ENCODE measurements around the gene LIG1. TPM values are rescaled to one million over a fixed set of nuclear protein-coding genes. Genes with fewer than 3 reads are reported as not detected.

The LIG1 gene
- total RNA-seq, 2 donors from 2014 or later: 18.1 to 29.5 TPM

DNA sequence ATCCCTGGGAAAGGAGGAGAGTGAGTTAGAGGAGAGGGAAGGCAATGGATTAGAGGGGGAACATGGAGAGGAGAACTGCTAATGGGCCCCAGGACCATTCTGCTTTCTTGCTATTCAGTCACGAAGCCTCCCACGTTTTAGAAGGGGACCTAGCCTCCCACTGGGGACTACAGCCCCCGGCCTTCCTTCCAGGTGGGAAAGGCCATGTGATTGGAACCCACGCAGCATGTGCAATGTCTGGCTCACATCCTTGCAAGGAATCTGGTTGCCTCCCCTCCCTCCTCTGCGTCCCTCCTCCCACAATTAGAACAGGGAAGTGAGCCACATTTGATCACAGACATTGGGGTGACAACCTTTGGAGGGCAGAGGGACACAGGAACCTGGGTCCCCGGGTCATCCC lies 37.0 kb downstream of the LIG1 start:
- no peak for DNase-seq
- intact Hi-C loops (cut with DNase I, micrococcal nuclease): no loop called here
- ATAC-seq: no peak

DNA sequence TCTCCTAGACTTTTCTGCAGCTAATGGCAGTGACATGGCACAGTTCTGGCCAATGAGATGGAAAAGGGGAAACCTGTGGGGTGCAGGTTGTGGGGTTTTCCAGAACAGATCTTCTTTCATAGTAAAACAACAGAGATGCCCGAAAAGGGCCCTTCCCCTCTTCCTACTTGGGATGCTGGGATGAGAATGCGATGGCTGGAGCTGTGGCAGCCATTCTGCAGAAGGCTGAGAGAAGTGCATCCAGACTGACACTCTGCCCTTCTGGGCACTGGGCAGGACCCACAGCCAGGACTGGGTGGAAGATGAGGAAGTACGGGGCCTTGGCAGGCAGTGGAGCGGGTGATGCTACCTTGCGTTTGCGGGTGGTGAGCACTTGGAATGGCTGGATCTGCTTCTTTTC lies 42.6 kb downstream of the LIG1 start:
- DNase-seq (no peak), ATAC-seq (no peak)
- intact Hi-C loops (cut with DNase I, micrococcal nuclease): no loop called here

DNA sequence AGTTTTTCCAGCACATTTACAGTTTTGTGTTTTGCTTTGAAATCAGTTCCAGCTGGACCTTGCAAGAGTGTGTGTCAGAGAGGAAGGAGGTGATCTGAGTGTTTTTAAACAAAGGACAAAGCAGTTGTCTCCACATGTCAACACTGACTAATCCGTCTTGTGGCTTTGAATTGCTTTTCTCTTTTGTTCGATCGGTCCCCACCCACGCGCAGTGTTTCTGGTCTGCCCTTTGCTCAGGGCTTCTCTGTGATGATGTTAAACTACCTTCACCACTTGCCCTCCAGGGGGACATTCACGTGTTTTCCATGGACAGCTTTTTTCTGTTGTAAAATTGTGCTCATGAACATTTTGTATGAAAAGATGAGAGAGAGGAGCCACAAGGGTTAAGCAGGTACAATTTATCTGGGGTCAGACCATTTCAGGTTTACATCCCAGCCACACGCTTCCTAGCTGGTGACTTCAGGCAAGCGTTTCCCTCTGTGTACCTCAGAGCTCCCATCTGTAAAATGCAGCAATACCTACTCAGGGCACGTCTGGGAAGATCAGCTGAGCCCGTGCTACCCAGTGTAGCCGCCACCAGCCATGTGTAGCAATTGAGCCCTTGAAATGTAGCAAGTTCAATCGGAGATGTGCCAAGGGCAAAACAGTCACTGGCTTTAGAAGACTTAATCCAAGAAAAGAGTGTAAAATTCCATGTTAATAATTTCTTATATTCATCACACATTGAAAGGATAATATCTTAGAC lies 46.1 kb downstream of the LIG1 start:
- intact Hi-C loops (cut with DNase I, micrococcal nuclease): no loop called here
- DNase-seq: no peak
- peak; percentile 71 for ATAC-seq

DNA sequence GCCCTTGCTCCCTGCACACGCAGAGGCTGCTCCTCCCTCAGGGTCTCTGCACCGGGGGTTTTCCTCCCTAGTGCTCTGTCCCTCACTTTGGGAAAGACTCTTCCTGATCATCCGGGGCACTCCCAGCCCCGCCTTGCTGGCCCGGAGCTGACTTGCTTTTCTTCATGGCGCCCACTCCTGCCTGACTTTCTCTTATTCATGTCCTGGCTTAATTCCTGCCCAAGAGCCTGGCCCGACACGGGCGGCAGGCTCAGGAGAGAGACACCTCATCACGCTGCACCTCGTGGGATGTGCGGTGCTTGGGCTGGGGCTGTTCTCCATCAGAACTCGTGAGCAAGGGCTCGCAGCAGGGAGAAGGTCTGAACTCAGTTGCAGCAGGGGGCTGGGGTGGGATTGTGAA lies 47.7 kb downstream of the LIG1 start:
- intact Hi-C loops (cut with DNase I, micrococcal nuclease): no loop called here
- no peak for DNase-seq
- ATAC-seq: no peak

DNA sequence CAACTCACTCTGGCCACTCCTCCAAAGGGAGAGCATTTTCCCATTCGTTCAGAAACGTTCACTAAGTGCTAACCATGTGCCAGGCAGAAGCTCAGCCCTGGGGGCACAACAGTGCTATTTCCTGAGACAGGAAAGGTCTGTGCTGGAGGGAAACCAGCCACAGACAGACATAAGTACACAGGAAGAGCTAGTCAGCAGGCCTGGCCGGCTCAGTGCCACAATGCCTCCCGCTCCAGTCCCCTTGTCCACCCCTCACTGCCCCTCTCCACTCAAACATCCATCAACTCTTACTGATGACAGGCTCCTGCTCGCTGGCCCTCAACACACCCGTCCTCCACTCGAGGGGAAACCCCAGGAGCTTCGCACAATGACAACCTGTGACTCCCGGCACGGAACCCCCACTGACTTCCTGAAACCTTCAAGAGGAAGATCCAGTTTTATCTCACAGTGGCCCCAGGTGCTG lies 48.2 kb downstream of the LIG1 start:
- no peak for ATAC-seq
- intact Hi-C loops (cut with DNase I, micrococcal nuclease): no loop called here
- no peak for DNase-seq

DNA sequence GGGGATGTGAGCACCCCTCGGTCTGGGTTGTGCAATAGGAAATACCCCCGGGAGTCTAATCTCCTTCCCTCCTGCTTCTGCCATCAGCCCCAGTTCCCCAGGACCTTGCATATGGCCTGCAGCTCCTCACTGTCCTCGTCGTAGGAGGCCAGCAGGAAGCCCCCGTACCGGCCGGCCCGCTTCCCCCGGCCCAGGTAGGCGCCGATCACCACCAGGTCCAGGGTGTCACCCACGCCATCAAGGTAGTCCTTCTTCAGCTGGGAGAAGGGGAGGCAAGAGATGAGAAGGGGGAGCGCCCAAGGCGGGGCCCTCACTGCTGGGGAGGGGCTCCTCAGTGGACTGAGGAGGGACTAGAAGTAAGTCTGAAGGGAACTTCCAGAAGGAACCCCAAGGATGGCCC lies 49.1 kb downstream of the LIG1 start:
- no peak for DNase-seq
- intact Hi-C loops (cut with DNase I, micrococcal nuclease): no loop called here
- no peak for ATAC-seq

DNA sequence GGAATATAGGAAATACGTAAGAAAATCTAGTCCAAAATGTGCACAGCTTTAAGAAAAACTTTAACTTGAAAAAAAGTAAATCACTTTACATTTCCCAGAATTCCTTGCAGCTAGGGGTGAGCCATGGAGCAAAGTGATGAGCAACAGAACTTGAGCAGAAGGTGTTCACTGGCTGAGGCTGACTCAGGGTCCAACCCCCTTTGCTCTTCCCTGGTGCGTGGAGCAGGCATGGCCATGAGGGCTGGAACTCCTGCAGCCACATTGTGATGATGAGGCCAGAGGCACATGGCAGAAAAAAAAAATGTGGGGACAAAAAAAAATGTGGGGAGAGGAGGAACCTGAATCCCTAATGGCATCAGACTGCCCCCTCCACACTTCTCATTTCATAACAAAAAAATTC lies 49.6 kb downstream of the LIG1 start:
- intact Hi-C loops (cut with DNase I, micrococcal nuclease): no loop called here
- ATAC-seq (no peak), DNase-seq (no peak)

DNA sequence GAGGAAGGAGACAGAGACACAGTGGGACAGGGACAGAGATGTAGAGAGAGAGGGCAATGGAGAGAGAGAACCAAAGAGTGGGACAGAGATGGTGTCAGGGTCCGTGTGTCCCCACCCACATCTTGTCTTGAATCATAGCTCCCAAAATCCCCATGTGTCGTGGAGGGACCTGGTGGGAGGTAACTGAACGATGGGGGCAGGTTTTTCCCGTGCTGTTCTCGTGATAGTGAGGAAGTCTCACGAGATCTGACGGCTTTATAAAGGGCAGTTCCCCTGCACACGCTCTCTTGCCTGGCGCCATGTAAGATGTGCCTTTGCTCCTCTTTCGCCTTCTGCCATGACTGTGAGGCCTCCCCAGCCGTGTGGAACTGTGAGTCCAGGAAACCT lies 52.0 kb downstream of the LIG1 start:
- ATAC-seq (no peak), DNase-seq (no peak)
- intact Hi-C loops (cut with DNase I, micrococcal nuclease): no loop called here

DNA sequence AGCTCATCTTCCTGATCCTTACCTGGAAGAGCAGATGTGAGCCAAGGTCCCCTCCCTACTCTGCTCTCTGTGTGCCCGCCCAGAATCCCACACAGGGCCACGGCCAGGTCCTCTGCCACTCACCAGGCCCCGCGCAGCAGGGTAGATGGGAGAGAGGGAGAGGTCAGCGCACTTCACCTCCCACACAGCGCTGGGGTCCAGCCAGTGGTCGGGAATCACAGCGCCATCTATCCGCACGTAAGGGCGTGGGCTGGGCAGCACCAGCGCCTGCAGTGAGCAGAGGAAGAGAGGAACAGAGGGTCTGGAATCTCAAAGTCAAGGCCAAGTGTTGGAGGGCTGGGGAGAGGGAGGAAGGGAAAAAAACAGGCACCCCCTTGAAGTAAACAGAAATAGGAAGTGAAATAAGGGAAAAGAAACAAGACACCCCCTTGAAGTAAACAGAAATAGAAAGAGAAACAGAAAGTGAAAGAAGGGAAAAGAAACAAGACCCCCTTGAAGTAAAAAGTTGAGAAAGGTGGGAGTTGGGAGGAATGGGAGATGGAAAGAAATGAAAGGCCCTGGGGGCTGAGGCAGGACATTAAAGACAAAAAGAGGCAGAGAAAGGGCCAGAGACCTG lies 52.5 kb downstream of the LIG1 start:
- DNase-seq (no peak), ATAC-seq (no peak)
- intact Hi-C loops (cut with DNase I, micrococcal nuclease): no loop called here

DNA sequence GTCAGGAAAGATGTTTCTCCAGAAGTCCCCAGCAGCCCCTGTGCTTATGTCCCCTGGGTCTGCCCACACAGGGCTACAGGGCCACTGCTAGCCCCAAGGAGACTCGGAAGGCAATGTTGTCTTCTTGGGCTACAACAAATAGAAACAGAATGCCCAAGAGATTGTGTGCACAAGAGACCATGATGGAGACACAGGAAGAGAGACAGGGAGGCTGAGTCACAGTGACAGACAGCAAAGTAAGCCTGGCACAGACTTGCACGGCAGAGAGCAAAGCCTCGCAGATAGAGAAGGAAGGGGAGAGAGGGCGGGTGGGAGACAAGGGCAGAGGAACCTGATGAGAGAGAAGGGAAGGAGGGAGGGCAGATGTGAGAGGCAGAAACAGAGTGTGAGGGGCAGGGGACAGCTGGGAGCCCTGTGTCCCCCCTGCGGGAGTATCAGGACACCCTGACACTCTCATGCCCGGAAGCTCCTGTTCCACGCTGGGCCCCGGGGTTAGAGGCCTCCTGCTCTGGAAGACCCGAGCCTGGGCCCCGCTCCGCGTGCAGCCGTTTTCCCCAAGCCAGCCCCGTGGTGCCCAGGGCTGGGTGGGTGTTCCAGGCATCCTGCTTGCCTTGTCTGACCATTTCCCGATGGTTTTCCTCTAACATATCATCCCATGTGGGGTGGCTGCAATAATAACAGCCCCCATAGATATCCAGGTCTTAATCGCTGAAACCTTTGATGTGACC lies 56.8 kb downstream of the LIG1 start:
- intact Hi-C loops (cut with DNase I, micrococcal nuclease): no loop called here
- no peak for DNase-seq
- ATAC-seq: no peak

DNA sequence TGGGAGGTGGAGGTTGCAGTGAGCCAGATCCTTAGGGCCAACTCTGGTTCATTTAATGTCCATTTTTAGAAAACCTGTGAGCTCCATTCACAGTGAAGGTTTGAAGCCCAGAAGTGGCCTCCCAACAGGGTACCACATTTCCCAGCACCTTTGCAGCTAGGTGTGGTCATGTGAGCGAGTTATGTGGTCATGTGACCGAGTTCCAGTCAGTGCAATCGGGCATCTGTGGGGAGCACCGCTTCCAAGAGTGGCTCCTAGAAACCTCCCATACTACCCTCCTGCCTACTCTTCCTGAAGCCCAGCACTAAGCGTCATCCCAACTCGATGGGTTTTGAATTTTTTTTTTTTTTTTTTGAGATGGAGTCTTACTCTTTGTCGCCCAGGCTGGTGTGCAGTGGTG lies 58.9 kb downstream of the LIG1 start:
- intact Hi-C loops (cut with DNase I, micrococcal nuclease): no loop called here
- ATAC-seq: no peak
- DNase-seq: no peak

DNA sequence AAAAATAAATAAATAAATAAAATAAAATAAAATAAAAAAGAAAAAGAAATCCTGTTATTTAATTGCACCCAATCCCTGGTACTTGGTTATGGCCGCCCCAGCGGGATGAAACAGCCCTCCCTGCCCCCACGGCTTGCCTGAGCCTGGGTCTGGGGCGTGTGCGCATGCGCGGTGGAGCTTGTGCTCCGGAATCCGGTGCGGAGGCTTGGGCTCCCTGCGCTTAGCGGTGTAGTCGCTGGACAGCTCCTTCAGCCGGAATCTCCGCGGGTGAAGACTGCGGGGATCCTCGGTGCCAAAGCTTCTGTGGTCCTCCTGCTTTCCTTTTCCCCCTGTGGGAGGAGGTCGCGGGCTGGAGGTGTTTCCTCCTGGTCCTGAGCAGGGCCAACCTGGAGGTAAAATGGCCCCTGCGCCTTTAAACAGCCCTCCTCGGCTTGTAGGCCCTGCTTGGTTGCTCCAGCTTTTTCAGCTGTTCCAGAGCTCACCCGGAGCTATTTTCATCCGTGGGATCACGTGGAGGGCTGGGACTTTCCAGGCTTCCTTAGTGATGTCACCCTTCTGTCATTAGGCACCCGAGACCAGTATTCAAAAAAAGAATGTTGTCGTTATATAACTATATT lies 59.7 kb downstream of the LIG1 start, which contains the start of gene PLA2G4C:
Gene PLA2G4C, minus strand, starts transcription at position 468 of the 617 bp plus-strand sequence. CDS start 4,288 bp downstream, outside the sequence.
- ATAC-seq: peak; percentile 80
- intact Hi-C loops (cut with DNase I, micrococcal nuclease): no loop called here
- DNase-seq: peak; percentile 87 to 92

DNA sequence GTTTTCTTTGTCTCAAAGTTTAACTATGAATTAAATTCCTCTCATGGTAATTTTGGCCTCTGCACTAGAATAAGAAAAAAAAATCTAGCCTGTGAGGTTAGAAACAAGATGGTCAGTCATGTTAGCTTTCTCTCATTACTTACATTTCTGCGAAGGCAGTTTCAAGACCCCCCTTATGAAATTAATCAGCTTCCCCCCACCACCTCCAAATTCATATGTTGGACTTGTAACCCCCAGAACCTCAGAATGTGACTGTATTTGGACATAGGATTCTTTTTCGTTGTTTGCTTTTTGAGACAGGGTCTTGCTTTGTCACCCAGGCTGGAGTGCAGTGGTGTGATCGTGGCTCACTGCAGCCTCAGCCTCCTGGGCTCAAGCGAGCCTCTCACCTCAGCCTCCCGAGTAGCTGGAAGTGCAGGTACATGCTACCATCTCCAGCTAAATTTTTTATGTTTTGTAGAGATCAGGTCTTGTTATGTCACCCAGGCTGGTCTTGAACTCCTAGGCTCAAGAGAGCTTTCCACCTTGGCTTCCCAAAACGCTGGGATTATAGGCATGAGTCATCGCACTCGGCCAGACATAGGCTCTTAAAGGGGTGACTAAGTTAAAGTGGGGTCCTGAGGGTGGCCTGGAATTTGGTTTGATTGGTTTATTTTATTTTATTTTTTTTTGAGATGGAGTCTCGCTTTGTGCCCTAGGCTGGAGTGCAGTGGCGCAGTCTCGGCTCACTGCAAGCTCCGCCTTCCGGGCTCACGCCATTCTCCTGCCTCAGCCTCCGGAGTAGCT lies 61.0 kb downstream of the LIG1 start:
- intact Hi-C loops (cut with DNase I, micrococcal nuclease): loop anchor here in 1 of 2 donors (5.0 kb wide), 1 partner anchor 43 kb away; no protein-coding TSS in a partner anchor
- no peak for ATAC-seq

DNA sequence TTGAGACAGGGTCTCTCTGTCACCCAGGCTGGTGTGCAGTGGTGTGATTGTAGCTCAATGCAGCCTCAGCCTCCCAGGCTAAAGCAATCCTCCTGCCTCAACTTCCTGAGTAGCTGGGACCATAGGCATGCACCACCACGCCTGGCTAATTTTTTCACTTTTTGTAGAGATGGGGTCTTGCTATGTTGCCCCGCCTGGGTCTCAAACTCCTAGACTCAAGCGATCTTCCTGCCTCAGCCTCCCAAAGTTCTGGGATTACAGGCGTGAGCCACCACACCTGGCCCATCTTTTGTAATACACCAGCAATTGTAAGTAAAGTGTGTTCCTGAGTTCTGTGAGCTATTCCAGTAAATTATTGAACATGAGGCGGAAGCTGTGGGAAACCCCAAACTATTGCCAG lies 66.2 kb downstream of the LIG1 start:
- ATAC-seq (no peak), DNase-seq (no peak)
- intact Hi-C loops (cut with DNase I, micrococcal nuclease): no loop called here

More for the DNA sequence above, 61.0 kb downstream of the LIG1 start:
- no peak for DNase-seq

DNA sequence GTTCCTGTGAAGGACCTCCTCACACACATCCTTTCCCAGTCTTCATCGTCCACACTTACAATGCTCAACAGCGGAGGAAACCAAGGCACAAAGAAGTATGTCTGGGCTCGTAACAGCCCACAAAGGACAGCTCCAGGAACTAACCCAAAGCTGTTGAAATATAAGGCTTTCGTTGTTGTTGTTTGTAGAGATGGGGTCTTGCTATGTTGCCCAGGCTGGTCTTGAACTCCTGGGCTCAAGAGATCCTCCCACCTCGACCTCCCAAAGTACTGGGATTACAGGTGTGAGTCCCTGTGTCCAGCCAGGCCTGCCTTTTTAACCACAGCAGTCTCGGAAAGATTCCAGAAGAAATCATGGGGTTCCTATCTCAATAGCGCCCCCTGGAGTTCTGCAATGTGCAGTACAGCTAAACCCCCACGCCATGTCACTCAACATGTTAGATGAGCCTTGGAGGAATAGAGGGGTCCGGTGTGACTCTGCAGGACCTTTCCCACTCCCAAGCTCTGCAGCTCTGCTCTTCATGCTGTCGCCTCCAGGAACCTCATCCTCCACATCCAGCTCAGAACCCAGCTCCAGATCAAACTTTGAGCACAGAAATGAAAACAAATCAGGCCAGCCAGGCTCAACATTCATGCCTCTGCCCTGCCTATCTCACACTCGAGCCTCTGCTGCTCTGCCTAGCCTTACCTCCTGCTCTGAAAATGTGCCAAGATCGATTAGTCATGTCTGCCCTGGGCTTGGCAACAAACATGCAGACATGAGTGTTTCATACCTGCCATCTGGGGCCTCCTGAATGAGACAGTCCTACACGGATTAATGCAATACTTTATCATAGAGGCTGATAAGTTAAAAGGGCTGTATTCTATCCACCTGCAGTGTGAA lies 67.0 kb downstream of the LIG1 start:
- ATAC-seq (peak; percentile 47), DNase-seq (peak in 1 of 2 donors; percentile 28)
- intact Hi-C loops (cut with DNase I, micrococcal nuclease): no loop called here

DNA sequence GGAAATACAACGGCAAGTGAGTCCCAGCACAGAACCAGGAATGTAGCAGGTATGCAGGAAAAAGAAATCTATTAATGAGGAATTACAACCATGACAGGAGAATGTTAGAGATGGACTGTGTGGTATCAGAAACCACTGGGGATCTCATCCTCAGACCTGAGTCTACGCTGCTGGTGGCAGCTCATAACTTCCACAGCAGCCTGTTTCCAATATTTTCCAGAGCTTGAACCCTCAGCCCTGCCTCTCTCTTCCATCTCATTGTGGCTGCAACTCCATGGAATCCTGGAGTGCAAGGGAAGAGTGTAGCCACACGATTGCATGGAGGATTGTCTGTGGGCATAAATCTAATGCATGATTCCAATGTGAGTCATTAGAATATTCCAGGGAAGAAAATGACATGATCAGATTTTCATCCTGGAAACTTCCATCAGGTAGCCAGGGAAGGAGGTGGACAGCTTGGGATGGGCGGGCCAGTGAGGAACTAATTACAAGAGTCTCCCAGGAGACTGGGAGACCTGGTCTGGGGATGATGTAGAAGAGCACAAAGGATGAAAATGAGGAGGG lies 74.5 kb downstream of the LIG1 start:
- ATAC-seq: no peak
- DNase-seq: no peak
- intact Hi-C loops (cut with DNase I, micrococcal nuclease): no loop called here

DNA sequence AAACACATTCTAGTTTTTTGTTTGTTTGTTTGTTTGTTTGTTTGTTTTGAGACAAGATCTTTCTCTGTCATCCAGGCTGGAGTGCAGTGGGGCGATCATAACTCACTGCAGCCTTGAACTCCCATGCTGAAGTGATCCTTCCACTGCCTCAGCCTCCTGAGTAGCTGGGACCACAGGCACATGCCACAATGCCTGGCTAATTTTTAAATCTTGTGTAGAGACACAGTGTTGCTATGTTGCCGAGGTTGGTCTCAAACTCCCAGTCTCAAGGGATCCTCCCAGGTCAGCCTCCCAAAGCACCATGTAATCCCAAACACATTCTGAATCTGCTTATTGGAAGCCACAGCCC lies 75.3 kb downstream of the LIG1 start:
- intact Hi-C loops (cut with DNase I, micrococcal nuclease): no loop called here
- ATAC-seq (no peak), DNase-seq (no peak)
